HCT116 (cell line): ENCODE measurements around the gene GRIK3.

Experiments
- CBX3 ChIP-seq: IDR thresholded peaks from 2 replicates; pipeline ENCODE4 v1.6.1; 2012; ENCODE audit warnings: low read depth
- EZH2 ChIP-seq: fragments of 200-600 bp; sonication (generic); IDR thresholded peaks from 2 replicates; pipeline ENCODE4 v1.6.1; 2017; ENCODE audit warnings: antibody characterized with exemption, mixed run types
- EZH2phosphoT487 ChIP-seq: fragments of 200-600 bp; IDR thresholded peaks from 2 replicates; pipeline ENCODE4 v1.6.1; 2018; ENCODE audit warnings: antibody characterized with exemption, borderline replicate concordance
- RAD21 ChIP-seq: IDR thresholded peaks from 2 replicates; pipeline ENCODE4 v1.6.1; 2012; ENCODE audit warnings: low read depth, mild to moderate bottlenecking
- SIN3A ChIP-seq: IDR thresholded peaks from 2 replicates; pipeline ENCODE4 v1.6.1; 2012; ENCODE audit warnings: low read depth
- YY1 ChIP-seq: IDR thresholded peaks from 2 replicates; pipeline ENCODE4 v1.6.1; 2011; ENCODE audit warnings: low read length, low read depth, moderate library complexity, mild to moderate bottlenecking; ENCODE audit not compliant: insufficient replicate concordance; ENCODE audit errors: extremely low read depth
- ZNF274 ChIP-seq: fragments of 200-500 bp; sonication (Bioruptor generic); IDR thresholded peaks from 2 replicates; pipeline ENCODE4 v1.6.1; 2014; ENCODE audit warnings: mild to moderate bottlenecking, low read depth, low read length, inconsistent platforms
- TF ChIP-seq, protein P1 (sequence below): IDR thresholded peaks from 2 replicates; pipeline ENCODE4 v1.6.1; 2012; ENCODE audit warnings: low read depth
- TF ChIP-seq, protein P2 (sequence below), 3 experiments: fragments of 200-600 bp in 1 of 3; sonication (generic) in 1 of 3; IDR thresholded peaks in 2 of 3; conservative IDR thresholded peaks in 1 of 3; 2 replicates each; pipeline ENCODE4 v1.5.1; 2012 to 2017; ENCODE audit warnings: low read depth in 2 of 3, low read length in 2 of 3, antibody characterized with exemption in 1 of 3, borderline replicate concordance in 1 of 3, control low read depth in 1 of 3, mild to moderate bottlenecking in 1 of 3, mixed read lengths in 1 of 3, mixed run types in 1 of 3, moderate library complexity in 1 of 3; ENCODE audit not compliant: insufficient read depth in 1 of 3
- TF ChIP-seq, protein P3 (sequence below): IDR thresholded peaks from 2 replicates; pipeline ENCODE4 v1.6.1; 2011; ENCODE audit warnings: mild to moderate bottlenecking, low read length, moderate library complexity; ENCODE audit not compliant: insufficient replicate concordance; ENCODE audit errors: extremely low read depth
- TF ChIP-seq, protein P4 (sequence below): IDR thresholded peaks from 2 replicates; pipeline ENCODE4 v1.6.1; 2012

DNA sequence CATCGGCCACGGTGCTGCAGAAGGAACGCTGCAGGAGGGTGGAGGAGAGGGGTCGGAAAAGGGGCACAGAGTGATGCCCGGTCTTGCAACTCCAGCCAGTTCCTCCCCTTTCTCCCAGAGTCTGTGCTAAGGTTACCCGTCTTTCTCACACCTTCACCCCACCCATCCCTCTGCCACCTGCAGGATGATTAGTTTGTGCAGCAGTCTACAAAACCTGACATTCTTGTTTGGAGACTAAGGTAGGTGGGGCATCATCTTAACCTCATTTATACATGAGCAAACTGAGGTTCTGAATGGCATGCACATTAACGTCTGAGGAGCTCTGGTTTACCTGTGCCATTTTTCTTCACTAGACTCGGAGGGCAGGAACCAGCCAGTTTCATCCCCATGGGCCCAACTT, 232.3 kb downstream of the GRIK3 start:
- TF ChIP-seq EZH2phosphoT487, result no peak
- TF ChIP-seq, protein P1, sequence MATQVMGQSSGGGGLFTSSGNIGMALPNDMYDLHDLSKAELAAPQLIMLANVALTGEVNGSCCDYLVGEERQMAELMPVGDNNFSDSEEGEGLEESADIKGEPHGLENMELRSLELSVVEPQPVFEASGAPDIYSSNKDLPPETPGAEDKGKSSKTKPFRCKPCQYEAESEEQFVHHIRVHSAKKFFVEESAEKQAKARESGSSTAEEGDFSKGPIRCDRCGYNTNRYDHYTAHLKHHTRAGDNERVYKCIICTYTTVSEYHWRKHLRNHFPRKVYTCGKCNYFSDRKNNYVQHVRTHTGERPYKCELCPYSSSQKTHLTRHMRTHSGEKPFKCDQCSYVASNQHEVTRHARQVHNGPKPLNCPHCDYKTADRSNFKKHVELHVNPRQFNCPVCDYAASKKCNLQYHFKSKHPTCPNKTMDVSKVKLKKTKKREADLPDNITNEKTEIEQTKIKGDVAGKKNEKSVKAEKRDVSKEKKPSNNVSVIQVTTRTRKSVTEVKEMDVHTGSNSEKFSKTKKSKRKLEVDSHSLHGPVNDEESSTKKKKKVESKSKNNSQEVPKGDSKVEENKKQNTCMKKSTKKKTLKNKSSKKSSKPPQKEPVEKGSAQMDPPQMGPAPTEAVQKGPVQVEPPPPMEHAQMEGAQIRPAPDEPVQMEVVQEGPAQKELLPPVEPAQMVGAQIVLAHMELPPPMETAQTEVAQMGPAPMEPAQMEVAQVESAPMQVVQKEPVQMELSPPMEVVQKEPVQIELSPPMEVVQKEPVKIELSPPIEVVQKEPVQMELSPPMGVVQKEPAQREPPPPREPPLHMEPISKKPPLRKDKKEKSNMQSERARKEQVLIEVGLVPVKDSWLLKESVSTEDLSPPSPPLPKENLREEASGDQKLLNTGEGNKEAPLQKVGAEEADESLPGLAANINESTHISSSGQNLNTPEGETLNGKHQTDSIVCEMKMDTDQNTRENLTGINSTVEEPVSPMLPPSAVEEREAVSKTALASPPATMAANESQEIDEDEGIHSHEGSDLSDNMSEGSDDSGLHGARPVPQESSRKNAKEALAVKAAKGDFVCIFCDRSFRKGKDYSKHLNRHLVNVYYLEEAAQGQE, result no peak
- TF ChIP-seq EZH2, result no peak
- TF ChIP-seq ZNF274, result no peak
- TF ChIP-seq, protein P2, sequence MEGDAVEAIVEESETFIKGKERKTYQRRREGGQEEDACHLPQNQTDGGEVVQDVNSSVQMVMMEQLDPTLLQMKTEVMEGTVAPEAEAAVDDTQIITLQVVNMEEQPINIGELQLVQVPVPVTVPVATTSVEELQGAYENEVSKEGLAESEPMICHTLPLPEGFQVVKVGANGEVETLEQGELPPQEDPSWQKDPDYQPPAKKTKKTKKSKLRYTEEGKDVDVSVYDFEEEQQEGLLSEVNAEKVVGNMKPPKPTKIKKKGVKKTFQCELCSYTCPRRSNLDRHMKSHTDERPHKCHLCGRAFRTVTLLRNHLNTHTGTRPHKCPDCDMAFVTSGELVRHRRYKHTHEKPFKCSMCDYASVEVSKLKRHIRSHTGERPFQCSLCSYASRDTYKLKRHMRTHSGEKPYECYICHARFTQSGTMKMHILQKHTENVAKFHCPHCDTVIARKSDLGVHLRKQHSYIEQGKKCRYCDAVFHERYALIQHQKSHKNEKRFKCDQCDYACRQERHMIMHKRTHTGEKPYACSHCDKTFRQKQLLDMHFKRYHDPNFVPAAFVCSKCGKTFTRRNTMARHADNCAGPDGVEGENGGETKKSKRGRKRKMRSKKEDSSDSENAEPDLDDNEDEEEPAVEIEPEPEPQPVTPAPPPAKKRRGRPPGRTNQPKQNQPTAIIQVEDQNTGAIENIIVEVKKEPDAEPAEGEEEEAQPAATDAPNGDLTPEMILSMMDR (IDR thresholded peaks at IDR 0.05 in 2 of 3, conservative IDR thresholded peaks at IDR 0.05 in 1 of 3; ENCODE audit: borderline replicate concordance in 1 of 3, insufficient read depth in 1 of 3, low read depth in 2 of 3, low read length in 2 of 3), result no peak
- no peak for TF ChIP-seq RAD21
- TF ChIP-seq CBX3, result no peak
- no peak for TF ChIP-seq SIN3A
- TF ChIP-seq YY1, result no peak
- TF ChIP-seq, protein P3, sequence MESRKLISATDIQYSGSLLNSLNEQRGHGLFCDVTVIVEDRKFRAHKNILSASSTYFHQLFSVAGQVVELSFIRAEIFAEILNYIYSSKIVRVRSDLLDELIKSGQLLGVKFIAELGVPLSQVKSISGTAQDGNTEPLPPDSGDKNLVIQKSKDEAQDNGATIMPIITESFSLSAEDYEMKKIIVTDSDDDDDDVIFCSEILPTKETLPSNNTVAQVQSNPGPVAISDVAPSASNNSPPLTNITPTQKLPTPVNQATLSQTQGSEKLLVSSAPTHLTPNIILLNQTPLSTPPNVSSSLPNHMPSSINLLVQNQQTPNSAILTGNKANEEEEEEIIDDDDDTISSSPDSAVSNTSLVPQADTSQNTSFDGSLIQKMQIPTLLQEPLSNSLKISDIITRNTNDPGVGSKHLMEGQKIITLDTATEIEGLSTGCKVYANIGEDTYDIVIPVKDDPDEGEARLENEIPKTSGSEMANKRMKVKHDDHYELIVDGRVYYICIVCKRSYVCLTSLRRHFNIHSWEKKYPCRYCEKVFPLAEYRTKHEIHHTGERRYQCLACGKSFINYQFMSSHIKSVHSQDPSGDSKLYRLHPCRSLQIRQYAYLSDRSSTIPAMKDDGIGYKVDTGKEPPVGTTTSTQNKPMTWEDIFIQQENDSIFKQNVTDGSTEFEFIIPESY, result no peak
- TF ChIP-seq, protein P4, sequence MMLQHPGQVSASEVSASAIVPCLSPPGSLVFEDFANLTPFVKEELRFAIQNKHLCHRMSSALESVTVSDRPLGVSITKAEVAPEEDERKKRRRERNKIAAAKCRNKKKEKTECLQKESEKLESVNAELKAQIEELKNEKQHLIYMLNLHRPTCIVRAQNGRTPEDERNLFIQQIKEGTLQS, result no peak
